Lower lobe of right lung (tissue), 2 donors: Measurements from ENCODE around the gene KCNJ14. TPM values are rescaled to one million over a fixed set of nuclear protein-coding genes. Genes with fewer than 3 reads are reported as not detected.

Experiments
- ATAC-seq, 2 donors: fragments of 200-7000 bp; cut with Tn5 transposase; one replicate each; pipeline ENCODE4 v1.9.1; 2020 to 2022; ENCODE audit warnings: mild to moderate bottlenecking in 2 of 2, moderate library complexity in 2 of 2
- DNase-seq: peaks from one replicate; pipeline ENCODE4 v3.0.0-alpha.2; 2020
- H3K27ac ChIP-seq: fragments of 200-600 bp; one replicate; pipeline ENCODE4 v1.8.0; 2022
- H3K27me3 ChIP-seq: fragments of 200-600 bp; one replicate; pipeline ENCODE4 v1.8.0; 2022; ENCODE audit warnings: low read depth
- H3K36me3 ChIP-seq: fragments of 200-600 bp; one replicate; pipeline ENCODE4 v1.8.0; 2022; ENCODE audit warnings: mild to moderate bottlenecking
- H3K4me1 ChIP-seq: fragments of 200-600 bp; one replicate; pipeline ENCODE4 v1.8.0; 2022
- H3K4me3 ChIP-seq: fragments of 200-600 bp; one replicate; pipeline ENCODE4 v1.8.0; 2022; ENCODE audit warnings: mild to moderate bottlenecking
- H3K9me3 ChIP-seq: fragments of 200-600 bp; one replicate; pipeline ENCODE4 v1.8.0; 2022
- CTCF ChIP-seq: fragments of 200-600 bp; IDR thresholded peaks from one replicate; pipeline ENCODE4 v1.8.0; 2022; ENCODE audit warnings: antibody characterized with exemption, mild to moderate bottlenecking
- intact Hi-C: fragments of 100-400 bp; cut with DNase I; formaldehyde crosslinking; loops from one replicate; pipeline ENCODE4 v1.11.0; 2022
- total RNA-seq: library from RNA; stranded (reverse); fragmentation: NEBNext Ultra II Directional; extraction: Animal tissue kit (Norgen Biotek cat#: 25700); gene quantifications from one replicate; pipeline ENCODE4 v1.2.1, GENCODE V29; 2021
- donor health status: DM: no; HTN: yes; CAD: no; lungs with severe emphysema.

The KCNJ14 gene
- total RNA-seq, 1 donor from 2014 or later, result 0.71 TPM

- no peak overlapping the region for H3K4me3 ChIP-seq
- no peaks in the 10 kb centered on the region for H3K9me3 ChIP-seq
- H3K36me3 ChIP-seq, result peaks cover 17% of the 10 kb centered on the region
- intact Hi-C loops, result no loop called here
- no peaks in the 10 kb centered on the region for H3K27me3 ChIP-seq
- H3K27ac ChIP-seq, result no peak overlapping the region
- peaks cover 21% of the 10 kb centered on the region for H3K4me1 ChIP-seq
- TF ChIP-seq CTCF, result no peak
- ATAC-seq (no peak), DNase-seq (no peak)
These were observed 11.4 kb downstream of the KCNJ14 start for GRCh38 chr19:48466561-48467325.

- Histone ChIP-seq H3K27ac (peak overlapping the region; percentile 99), H3K4me3 (peak overlapping the region; percentile 99), H3K36me3 (peaks cover 38% of the 10 kb centered on the region), H3K27me3 (no peaks in the 10 kb centered on the region), H3K4me1 (peaks cover 30% of the 10 kb centered on the region), H3K9me3 (no peaks in the 10 kb centered on the region)
- intact Hi-C loops, result no loop called here
- DNase-seq (peak; percentile 100), ATAC-seq (peak; percentile 97)
- TF ChIP-seq CTCF, result no peak
These were observed 13.5 kb downstream of the KCNJ14 start for GRCh38 chr19:48468772-48469288.

- ATAC-seq (peak; percentile 84 to 87), DNase-seq (peak; percentile 91)
- intact Hi-C loops, result no loop called here
- H3K27ac ChIP-seq, result peak within 1 kb of the TSS; percentile 99
- peaks cover 30% of the 10 kb centered on the region for H3K4me1 ChIP-seq
- H3K4me3 ChIP-seq, result peak within 1 kb of the TSS; percentile 99
- H3K36me3 ChIP-seq, result peaks cover 44% of the 10 kb centered on the region
- no peaks in the 10 kb centered on the region for H3K27me3 ChIP-seq
- TF ChIP-seq CTCF, result no peak
- H3K9me3 ChIP-seq, result no peaks in the 10 kb centered on the region
These were observed 14.0 kb downstream of the KCNJ14 start, which contains the start of gene CYTH2 for GRCh38 chr19:48469289-48469881. CYTH2 (plus strand) TSS chr19:48469369; CDS start chr19:48469508, 139 bp downstream.

- no peak for TF ChIP-seq CTCF
- intact Hi-C loops, result no loop called here
- Histone ChIP-seq H3K27ac (peak overlapping the region; percentile 99), H3K4me1 (peaks cover 30% of the 10 kb centered on the region), H3K36me3 (peaks cover 51% of the 10 kb centered on the region), H3K4me3 (peak overlapping the region; percentile 99), H3K27me3 (no peaks in the 10 kb centered on the region), H3K9me3 (no peaks in the 10 kb centered on the region)
- ATAC-seq (no peak), DNase-seq (no peak)
These were observed 14.7 kb downstream of the KCNJ14 start for GRCh38 chr19:48469934-48470680.

- Histone ChIP-seq H3K27ac (no peak overlapping the region), H3K27me3 (no peaks in the 10 kb centered on the region), H3K9me3 (no peaks in the 10 kb centered on the region), H3K36me3 (peaks cover 58% of the 10 kb centered on the region), H3K4me3 (peak overlapping the region; percentile 99), H3K4me1 (peaks cover 30% of the 10 kb centered on the region)
- no peak for ATAC-seq
- TF ChIP-seq CTCF, result no peak
- no peak for DNase-seq
- intact Hi-C loops, result no loop called here
These were observed 15.5 kb downstream of the KCNJ14 start for GRCh38 chr19:48470856-48471255.
